Right hindlimb (tissue), 1 donor: ENCODE data around the gene WARS2.
"Not testable (repeated sequence)": the region's sequence is repeated elsewhere in the genome, so short reads cannot be mapped to it uniquely, and the experiment has no call there.

Experiments used
- DNase-seq: peaks from one replicate; pipeline ENCODE4 v3.0.0-alpha.2; 2018

The WARS2 gene

DNA sequence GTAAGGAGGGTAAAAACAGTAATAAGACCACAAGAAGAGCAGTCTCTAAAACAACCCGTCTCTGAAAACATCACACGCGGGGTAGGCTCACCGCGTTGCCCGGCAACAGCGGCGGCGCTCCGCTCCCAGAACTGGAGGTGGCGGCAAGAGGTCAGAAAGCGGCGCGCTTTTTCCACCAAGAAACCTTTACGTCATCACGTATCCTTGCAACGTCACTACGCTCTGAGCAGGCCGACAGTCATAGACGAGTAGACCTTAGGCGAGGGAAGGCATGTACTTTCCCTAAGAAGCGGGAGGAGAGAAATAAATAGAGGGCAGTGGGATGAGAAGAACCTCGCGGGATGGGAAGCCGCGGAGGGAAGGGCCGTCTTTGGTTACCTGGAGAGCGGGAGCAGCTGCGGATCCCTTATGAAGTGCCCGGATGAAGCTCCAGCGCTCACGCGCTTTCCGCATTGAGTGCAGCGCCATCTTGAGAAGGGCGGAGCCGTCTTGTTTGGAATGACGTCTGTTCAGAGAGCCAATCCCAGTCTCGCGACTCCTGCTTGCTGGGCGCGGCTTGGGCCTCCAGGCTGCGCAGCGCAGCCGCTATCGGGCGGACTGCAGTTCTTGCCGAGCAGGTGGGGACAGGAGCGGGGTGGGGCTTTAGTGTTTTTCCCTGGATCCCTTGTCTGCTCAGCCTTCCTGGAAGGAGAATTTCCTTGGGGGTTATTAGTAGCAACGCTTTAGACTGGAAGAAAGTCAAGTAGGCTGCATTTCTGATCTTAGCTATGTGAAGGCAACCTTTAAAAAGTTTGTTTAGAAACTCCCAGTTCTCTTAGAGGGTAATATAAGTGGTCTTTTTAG lies at the start of gene WARS2:
WARS2 (minus strand) TSS at position 477 of the 843 bp plus-strand sequence; CDS start at position 468, 9 bp downstream.
- peak; percentile 97 for DNase-seq

- no peak for DNase-seq
Measured at GRCh38 chr1:119188926-119189325, 48.5 kb upstream of the WARS2 start.

DNA sequence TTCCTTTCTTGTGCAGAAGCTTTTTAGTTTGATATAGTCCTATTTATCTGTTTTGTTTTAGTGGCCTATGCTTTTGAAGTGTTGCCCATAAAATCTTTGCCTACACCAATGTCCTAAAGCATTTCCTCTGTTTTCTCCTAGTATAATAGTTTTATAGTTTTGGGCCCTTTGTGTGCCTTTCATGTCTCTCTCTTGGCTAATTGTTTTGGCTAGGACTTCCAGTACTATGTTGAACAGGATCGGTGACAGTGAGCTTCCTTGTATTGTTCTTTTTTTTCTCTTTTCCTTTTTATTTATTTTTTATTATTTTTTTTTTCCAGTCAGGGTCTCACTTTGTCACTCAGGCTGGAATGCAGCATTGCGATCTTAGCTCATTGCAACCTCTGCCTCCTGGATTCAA lies 47.0 kb upstream of the WARS2 start:
- DNase-seq = no peak

DNA sequence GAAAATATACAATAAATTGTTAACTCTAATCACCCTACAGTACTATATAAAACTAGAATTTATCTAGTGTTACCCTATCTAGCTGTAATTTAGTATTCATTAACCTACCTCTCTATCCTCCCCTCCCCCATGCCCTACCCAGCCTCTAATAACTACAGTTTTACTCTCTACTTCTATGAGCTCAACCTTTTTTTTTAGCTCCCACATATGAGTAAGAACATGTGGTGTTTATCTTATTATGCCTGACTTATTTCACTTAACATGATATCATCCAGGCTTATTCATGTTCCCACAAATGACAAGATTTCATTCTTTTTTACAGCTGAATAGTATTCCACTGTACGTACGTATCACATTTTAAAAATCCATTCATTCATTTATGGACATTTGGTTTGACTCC lies 46.0 kb upstream of the WARS2 start:
- no peak for DNase-seq

DNA sequence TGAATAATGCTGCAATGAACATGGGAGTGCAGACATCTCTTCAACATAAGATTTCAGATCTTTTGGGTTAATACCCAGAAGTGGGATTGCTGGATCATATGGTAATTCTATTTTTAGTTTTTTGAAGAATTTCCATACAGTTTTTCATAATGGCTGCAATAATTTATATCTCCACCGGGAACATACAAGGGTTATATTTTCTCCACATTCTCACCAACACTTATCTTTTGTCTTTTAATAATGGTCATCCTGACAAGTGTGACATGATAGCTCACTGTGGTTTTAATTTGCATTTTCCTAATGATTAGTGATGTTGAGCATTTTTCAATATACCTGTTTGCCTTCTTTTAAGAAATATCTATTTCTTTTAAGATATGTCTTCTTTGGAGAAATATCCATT lies 44.5 kb upstream of the WARS2 start:
- DNase-seq = no peak

DNA sequence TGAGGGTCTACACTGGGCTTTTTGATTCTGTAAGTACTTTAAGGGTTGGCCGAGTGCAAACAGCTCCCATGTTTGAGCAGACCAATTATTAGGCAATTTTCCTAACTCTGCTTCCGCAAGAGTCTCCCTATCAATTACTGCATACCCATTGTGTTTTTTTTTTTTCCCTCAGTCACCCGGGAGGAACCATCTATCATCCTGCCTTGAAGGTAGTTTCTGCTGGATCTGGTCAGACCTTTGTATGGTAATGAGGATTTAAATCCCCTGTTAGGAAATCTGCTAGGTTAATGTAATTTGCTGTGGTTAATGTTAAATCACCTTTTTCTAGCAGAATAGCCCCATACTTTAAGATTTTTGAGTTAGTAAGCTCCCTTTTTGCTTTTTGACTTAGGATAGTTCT lies 40.8 kb upstream of the WARS2 start:
- DNase-seq = no peak

DNA sequence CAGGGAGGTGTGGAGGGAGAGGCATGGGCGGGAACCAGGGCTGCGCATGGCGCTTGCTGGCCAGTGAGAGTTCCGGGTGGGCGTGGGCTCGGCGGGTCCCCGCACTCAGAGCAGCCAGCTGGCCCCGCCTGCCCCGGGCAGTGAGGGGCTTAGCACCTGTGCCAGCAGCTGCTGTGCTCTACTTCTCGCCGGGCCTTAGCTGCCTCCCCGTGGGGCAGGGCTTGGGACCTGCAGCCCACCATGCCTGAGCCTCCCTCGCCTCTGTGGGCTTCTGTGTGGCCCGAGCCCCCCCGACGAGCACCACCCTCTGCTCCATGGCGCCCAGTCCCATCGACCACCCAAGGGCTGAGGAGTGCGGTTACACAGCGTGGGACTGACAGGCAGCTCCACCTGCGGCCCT lies 38.6 kb upstream of the WARS2 start:
- DNase-seq = no peak

DNA sequence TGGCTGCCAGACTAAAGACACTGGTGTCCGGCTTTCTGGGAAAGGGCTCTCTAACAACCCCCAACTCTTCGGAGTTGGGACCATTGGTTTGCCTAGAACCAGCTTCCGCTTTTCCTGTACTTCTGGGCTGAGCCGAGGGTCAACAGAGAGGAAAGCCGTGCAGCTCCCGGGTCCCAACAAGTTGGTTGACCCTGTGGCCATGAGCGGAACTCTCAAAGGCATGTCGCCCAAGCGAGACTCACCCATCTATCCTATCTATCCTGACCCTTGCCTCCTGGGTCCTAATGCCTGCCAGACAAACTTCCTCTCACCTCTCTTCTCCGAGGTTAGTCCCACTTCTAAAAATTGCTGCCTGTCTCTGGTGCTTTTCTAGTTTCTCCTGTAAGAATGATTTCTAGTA lies 32.5 kb upstream of the WARS2 start:
- DNase-seq = not testable (repeated sequence)

- DNase-seq = not testable (repeated sequence)
Measured at GRCh38 chr1:119171381-119172010, 31.0 kb upstream of the WARS2 start.

GRCh38 chr1:119163396-119163795 lies 22.9 kb upstream of the WARS2 start:
- no peak for DNase-seq

DNA sequence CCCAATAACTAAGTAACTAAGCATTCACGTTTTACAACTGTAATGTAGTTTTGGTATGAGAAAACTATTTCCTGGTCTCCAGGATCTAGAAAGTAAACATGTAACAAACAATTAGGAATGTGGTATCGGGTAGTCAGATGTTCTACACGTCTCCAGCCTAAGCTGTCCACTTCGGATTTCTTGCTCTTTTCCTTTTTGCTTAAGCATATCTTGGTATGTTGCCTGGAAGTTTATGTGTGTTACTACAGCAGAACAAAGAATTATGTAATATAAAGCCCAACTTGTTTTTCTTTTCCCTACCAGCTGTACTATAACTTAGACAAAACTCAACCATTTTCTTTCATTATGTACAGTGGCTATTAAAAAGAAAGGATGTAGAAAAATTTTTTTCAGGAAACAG lies 20.4 kb upstream of the WARS2 start:
- no peak for DNase-seq

GRCh38 chr1:119160409-119160808 lies 20.0 kb upstream of the WARS2 start:
- DNase-seq = no peak

GRCh38 chr1:119159966-119160365 lies 19.5 kb upstream of the WARS2 start:
- DNase-seq = peak; percentile 55

DNA sequence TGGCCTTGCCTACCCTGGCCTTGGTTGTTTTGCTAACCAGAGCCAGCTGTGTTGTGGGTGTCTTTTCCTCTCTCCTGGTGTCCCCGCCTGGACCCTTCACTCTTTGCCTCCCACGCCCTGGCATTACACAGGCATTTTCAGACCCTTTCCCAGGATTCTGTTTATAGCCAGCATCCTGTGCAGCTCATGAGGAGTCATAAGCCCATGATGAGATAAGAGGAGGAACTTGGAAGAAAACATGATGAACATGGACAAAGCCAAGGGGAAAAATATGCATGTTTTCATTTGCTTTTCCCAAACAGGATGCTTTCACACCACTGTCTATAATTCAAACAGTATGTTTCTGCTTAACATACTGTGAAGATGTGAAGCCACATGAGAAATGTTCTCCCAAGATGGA lies 18.7 kb upstream of the WARS2 start:
- no peak for DNase-seq

DNA sequence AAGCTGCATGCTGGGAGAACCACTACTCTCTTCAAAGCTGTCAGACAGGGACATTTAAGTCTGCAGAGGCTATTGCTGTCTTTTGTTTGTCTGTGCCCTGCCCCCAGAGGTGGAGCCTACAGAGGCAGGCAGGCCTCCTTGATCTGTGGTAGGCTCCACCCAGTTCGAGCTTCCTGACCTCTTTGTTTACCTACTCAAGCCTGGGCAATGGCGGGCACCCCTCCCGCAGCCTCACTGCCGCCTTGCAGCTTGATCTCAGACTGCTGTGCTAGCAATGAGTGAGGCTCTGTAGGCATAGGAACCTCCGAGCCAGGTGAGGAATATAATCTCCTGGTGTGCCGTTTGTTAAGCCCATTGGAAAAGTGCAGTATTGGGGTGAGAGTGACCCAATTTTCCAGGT lies 16.3 kb upstream of the WARS2 start:
- not testable (repeated sequence) for DNase-seq

DNA sequence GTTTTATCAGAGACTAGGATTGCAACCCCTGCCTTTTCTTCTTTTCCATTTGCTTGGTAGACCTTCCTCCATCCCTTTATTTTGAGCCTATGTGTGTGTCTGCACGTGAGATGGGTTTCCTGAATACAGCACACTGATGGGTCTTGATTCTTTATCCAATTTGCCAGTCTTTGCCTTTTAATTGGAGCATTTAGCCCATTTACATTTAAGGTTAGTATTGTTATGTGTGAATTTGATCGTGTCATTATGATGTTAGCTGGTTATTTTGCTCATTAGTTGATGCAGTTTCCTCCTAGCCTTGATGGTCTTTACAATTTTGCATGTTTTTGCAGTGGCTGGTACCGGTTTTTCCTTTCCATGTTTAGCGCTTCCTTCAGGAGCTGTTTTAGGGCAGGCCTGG lies 14.6 kb upstream of the WARS2 start:
- DNase-seq = not testable (repeated sequence)

- DNase-seq = no peak
Measured at GRCh38 chr1:119150150-119150549, 9.7 kb upstream of the WARS2 start.

DNA sequence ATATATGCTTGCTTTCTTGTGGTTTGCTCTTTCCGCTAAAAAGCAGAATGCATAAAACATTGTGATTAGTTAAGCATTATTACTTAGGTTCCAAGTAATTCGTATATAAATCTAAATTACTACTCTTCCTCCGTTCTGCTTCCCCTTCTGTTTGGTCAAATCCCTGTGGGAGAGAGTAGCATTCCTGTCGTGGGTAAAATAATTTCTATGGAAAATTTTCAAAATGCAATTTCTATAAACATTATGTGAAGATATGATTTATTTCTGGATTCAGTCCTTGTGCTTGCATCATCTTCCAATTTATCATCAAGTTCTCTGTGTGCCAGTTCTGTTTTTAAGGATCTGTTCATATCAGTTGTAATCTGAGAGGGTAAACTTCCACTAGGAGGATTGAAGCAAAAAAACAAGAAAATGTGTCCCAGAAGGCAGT lies 7.2 kb upstream of the WARS2 start:
- no peak for DNase-seq

DNA sequence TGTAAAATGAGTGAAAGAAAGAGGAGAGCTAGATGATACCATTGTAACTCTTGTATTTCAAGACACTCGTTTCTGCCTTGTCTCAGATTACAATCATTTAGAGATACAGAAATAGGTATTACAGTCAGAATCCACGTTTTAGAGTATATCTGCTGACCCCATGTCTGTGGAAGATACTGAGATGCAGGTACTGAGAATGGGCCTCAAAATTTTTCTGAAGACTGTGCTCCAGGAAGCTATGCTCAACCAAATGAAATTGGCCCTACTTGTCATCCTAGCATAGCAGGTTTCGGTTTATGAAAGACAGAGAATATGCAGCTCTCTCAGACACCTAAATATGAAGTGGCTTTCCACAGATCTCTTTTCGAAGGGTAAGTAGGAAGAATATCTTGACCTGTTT lies 6.0 kb upstream of the WARS2 start:
- no peak for DNase-seq

- no peak for DNase-seq
Measured at GRCh38 chr1:119144813-119145212, 4.4 kb upstream of the WARS2 start.

DNA sequence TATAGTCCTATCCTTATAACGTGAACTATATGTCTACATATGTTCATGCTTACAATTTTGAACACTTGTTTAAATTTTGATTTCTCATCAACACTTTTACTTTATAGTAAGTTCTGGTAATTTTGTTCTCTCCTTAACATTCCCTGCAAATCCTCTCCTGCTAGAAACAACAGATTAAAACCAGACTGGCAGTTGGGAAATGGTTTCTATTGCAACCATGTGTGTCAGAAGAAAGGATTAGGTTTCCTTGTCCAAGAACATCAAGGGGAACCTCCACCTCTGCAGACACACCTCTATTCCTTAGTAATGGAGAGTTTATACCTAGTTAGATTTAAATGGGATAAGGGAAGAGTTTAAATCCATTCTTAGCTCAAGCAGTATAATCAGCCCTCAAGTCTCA lies 3.3 kb upstream of the WARS2 start:
- DNase-seq = no peak

GRCh38 chr1:119141660-119142059 lies 1.2 kb upstream of the WARS2 start:
- no peak for DNase-seq

DNA sequence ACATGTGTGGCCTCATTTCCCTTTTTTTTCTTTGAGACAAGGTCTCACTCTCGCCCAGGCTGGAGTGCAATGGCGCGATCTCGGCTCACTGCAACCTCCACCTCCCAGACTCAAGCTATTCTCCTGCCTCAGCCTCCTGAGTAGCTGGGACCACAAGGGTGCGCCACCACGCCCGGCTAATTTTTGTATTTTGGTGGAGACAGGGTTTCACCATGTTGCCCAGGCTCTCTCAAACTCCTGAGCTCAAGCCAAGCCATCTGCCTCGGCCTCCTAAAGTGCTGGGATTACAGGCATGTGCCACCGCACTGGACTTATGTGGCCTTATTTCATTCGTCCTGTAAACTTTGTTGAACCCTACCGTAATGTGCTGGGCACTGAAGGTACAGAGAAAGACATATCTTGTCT lies 569 bp upstream of the WARS2 start:
- DNase-seq = peak; percentile 49

GRCh38 chr1:119139857-119140176 lies 636 bp downstream of the WARS2 start:
- no peak for DNase-seq

GRCh38 chr1:119139403-119139802 lies 1.1 kb downstream of the WARS2 start:
- no peak for DNase-seq
